ENCODE data around the gene METTL25. TPM values are rescaled to one million over a fixed set of nuclear protein-coding genes. Genes with fewer than 3 reads are reported as not detected.

Gene METTL25
- total and polyA plus RNA-seq, 12 donors: 2.0 to 17.4 (median 14.0) TPM

GRCh38 chr12:82438356-82438755 lies 80.0 kb downstream of the METTL25 start:
- H3K4me1 ChIP-seq: no peaks in the 10 kb centered on the region
- no peaks in the 10 kb centered on the region for H3K27me3 ChIP-seq
- peaks cover 0 to 5% (median 0%) of the 10 kb centered on the region in 11 donors for H3K9me3 ChIP-seq
- TF ChIP-seq, protein P1, sequence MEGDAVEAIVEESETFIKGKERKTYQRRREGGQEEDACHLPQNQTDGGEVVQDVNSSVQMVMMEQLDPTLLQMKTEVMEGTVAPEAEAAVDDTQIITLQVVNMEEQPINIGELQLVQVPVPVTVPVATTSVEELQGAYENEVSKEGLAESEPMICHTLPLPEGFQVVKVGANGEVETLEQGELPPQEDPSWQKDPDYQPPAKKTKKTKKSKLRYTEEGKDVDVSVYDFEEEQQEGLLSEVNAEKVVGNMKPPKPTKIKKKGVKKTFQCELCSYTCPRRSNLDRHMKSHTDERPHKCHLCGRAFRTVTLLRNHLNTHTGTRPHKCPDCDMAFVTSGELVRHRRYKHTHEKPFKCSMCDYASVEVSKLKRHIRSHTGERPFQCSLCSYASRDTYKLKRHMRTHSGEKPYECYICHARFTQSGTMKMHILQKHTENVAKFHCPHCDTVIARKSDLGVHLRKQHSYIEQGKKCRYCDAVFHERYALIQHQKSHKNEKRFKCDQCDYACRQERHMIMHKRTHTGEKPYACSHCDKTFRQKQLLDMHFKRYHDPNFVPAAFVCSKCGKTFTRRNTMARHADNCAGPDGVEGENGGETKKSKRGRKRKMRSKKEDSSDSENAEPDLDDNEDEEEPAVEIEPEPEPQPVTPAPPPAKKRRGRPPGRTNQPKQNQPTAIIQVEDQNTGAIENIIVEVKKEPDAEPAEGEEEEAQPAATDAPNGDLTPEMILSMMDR (IDR thresholded peaks at IDR 0.05): no peak
- intact Hi-C loops (cut with DNase I): no loop called here
- H3K4me3 ChIP-seq: no peak overlapping the region
- no peak for ATAC-seq
- WGBS, 2 donors: 87 to 89% methylated on average over 4 of the region's 4 CpGs
- peaks cover 0 to 64% (median 11%) of the 10 kb centered on the region in 9 donors for H3K36me3 ChIP-seq
- no peak for DNase-seq
- no peak overlapping the region for H3K27ac ChIP-seq

DNA sequence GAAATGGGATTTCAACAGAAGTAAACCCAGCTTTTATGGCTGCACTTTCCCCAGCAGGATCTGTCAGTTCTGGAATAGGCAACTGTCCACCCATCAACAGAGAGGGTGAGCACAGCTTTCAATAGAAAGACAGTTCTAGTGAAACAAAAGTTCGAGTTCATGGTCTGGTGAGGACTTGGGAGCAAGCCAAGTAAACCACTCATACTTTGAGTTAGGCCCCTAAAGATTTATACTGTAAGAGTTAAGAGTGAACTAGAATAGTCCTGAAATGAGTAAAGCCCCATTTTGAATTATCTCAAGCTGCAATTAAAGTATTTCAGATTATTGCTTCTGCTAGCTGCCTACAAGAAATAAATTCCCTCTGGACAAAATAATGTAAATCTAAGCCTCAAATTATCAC lies 82.6 kb downstream of the METTL25 start:
- WGBS, 2 donors: 69 to 78% methylated on average over 1 of the region's 1 CpG
- ATAC-seq: no peak
- Histone ChIP-seq H3K27ac (no peak overlapping the region), H3K4me1 (no peaks in the 10 kb centered on the region), H3K4me3 (no peak overlapping the region), H3K27me3 (no peaks in the 10 kb centered on the region), H3K36me3 (peaks cover 0 to 66% (median 15%) of the 10 kb centered on the region in 9 donors), H3K9me3 (peaks cover 0 to 5% (median 0%) of the 10 kb centered on the region in 11 donors)
- DNase-seq: no peak
- TF ChIP-seq, protein P1 (IDR thresholded peaks at IDR 0.05): no peak
- intact Hi-C loops (cut with DNase I): loop anchor here in 1 of 10 donors (10.0 kb wide), 1 partner anchor 296 kb away; no protein-coding TSS in a partner anchor

DNA sequence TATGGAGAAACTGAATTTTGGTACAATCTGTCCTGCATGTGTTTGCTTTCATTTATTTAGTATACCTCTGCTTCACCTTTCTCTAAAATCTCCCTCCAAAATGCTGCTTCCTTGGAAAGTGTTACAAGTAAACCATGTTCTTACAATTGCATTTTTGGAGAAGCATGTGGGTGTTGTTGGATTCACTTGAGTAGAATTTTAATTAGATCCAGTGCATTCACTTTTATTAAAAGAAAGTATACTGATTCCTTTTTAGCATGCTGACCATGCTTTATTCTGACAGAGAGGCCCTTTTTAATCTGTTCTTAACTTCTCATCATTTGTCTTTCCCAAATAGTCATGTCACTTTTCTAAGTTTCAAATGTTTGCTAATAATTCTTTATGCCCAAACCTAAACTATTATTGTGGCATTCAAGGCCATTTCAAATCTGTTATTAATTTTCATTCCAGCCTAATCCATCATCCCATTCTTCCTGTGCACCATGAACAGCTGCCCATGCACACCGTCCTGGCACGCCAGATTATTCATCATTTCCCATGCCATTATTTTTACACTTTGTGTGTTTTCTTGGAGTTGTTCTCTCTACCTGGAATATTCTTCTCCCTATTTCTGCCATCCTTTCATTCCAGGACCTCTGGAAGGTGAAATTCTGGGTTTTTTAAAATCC lies 90.7 kb downstream of the METTL25 start:
- Histone ChIP-seq H3K4me1 (no peaks in the 10 kb centered on the region), H3K36me3 (peaks cover 0 to 32% (median 0%) of the 10 kb centered on the region in 9 donors), H3K9me3 (no peaks in the 10 kb centered on the region), H3K27ac (no peak overlapping the region), H3K27me3 (no peaks in the 10 kb centered on the region), H3K4me3 (no peak overlapping the region)
- ATAC-seq (no peak), DNase-seq (no peak)
- 93 to 97% methylated on average over 2 of the region's 2 CpGs for WGBS, 2 donors
- intact Hi-C loops (cut with DNase I): loop anchor here in 1 of 10 donors (10.0 kb wide), 1 partner anchor 304 kb away; no protein-coding TSS in a partner anchor
- TF ChIP-seq, protein P1 (IDR thresholded peaks at IDR 0.05): no peak

DNA sequence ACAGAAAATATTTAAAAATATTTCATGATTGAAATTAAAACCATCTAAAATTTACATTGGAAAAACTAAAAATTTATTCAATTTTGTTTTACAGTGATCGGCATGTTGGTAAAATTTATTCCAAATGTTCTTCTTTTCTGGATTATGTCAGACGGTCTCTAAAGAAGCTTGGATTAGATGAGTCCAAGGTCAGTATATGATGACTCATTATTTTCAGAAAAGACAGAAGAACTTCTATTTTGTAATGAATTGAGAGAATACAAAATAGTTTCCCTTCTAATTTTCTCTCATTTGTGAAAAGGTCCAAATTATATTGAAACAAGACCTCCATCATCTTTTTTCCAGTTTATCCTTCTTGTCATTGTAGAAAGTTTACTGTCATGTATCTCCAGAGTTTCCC lies 98.3 kb downstream of the METTL25 start:
- Histone ChIP-seq H3K9me3 (no peaks in the 10 kb centered on the region), H3K4me1 (no peaks in the 10 kb centered on the region), H3K27ac (no peak overlapping the region), H3K4me3 (no peak overlapping the region), H3K36me3 (peaks cover 0 to 46% (median 9%) of the 10 kb centered on the region in 9 donors), H3K27me3 (no peaks in the 10 kb centered on the region)
- no peak for DNase-seq
- ATAC-seq: no peak
- intact Hi-C loops (cut with DNase I): no loop called here
- TF ChIP-seq, protein P1 (IDR thresholded peaks at IDR 0.05): no peak
- 88 to 93% methylated on average over 2 of the region's 2 CpGs for WGBS, 2 donors
